Measurements from ENCODE around the gene ZNF563. TPM values are rescaled to one million over a fixed set of nuclear protein-coding genes. Genes with fewer than 3 reads are reported as not detected.

The ZNF563 gene
- total and polyA plus RNA-seq, 10 donors = 1.6 to 9.6 (median 4.0) TPM

DNA sequence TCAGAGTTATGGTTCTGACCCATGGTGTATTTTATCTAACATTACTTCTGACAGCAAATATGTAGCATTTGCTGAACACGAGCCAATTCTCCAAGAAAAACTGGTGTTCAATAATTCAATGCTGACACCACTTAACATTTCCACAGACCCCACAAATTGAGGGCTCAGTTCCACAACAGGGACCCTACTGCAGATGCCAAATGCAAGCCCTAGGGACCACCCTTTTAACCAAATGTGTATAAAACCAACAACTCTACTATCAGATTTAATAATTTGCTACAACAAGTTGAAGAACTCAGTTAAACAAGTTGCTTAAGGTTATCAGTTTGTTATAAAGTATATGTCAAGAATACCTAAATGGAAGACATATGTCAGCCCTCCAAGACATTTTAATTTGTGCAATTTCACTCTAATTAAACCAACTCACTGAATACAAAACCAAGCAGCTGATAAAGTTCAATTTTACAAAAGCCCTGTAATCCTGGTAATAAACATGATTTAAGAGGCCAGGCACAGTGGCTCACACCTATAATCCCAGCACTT, 45.4 kb downstream of the ZNF563 start:
- Histone ChIP-seq H3K27me3 (replicated peaks in 1 of 7) (no peaks in the 10 kb centered on the region), H3K4me3 (no peak overlapping the region), H3K9me3 (peaks cover 0 to 39% (median 14%) of the 10 kb centered on the region in 8 donors), H3K27ac (no peak overlapping the region), H3K4me1 (peaks cover 10 to 53% (median 19%) of the 10 kb centered on the region in 6 donors), H3K36me3 (peaks cover 0 to 66% (median 5%) of the 10 kb centered on the region in 6 donors)
- TF ChIP-seq POLR2A (IDR thresholded peaks at IDR 0.05) (no peak), POLR2AphosphoS5 (IDR thresholded peaks at IDR 0.05) (no peak)
- TF ChIP-seq, protein P1, sequence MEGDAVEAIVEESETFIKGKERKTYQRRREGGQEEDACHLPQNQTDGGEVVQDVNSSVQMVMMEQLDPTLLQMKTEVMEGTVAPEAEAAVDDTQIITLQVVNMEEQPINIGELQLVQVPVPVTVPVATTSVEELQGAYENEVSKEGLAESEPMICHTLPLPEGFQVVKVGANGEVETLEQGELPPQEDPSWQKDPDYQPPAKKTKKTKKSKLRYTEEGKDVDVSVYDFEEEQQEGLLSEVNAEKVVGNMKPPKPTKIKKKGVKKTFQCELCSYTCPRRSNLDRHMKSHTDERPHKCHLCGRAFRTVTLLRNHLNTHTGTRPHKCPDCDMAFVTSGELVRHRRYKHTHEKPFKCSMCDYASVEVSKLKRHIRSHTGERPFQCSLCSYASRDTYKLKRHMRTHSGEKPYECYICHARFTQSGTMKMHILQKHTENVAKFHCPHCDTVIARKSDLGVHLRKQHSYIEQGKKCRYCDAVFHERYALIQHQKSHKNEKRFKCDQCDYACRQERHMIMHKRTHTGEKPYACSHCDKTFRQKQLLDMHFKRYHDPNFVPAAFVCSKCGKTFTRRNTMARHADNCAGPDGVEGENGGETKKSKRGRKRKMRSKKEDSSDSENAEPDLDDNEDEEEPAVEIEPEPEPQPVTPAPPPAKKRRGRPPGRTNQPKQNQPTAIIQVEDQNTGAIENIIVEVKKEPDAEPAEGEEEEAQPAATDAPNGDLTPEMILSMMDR (IDR thresholded peaks at IDR 0.05 in 8 of 11, conservative IDR thresholded peaks at IDR 0.05 in 3 of 11) = no peak
- WGBS, 5 donors = 77 to 93% (median 81%) methylated on average over 1 of the region's 1 CpG
- no peak for DNase-seq
- intact Hi-C loops (cut with DNase I; ENCODE audit: low total_unique reads) = no loop called here

DNA sequence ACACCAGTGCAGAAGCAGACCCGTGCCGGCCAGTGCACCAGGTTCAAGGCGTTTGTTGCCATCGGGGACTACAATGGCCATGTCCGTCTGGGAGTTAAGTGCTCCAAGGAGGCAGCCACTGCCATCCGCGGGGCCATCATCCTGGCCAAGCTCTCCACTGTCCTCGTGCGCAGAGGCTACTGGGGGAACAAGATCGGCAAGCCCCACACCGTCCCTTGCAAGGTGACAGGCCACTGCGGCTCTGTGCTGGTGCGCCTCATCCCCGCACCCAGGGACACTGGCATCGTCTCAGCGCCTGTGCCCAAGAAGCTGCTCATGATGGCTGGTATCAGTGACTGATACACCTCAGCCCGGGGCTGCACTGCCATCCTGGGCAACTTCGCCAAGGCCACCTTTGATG, 48.8 kb downstream of the ZNF563 start:
- H3K36me3 ChIP-seq = peaks cover 0 to 73% (median 5%) of the 10 kb centered on the region in 6 donors
- 96 to 100% (median 98%) methylated on average over 8 to 18 of the region's 18 CpGs for WGBS, 5 donors
- TF ChIP-seq, protein P1 (IDR thresholded peaks at IDR 0.05 in 8 of 11, conservative IDR thresholded peaks at IDR 0.05 in 3 of 11) = no peak
- TF ChIP-seq POLR2AphosphoS5 (IDR thresholded peaks at IDR 0.05) (no peak), POLR2A (IDR thresholded peaks at IDR 0.05) (no peak)
- no peaks in the 10 kb centered on the region for H3K27me3 ChIP-seq (replicated peaks in 1 of 7)
- no peak overlapping the region for H3K4me3 ChIP-seq
- DNase-seq = no peak
- H3K27ac ChIP-seq = no peak overlapping the region
- H3K4me1 ChIP-seq = peaks cover 2 to 19% (median 10%) of the 10 kb centered on the region in 6 donors
- H3K9me3 ChIP-seq = peaks cover 0 to 73% (median 41%) of the 10 kb centered on the region in 8 donors
- intact Hi-C loops (cut with DNase I; ENCODE audit: low total_unique reads) = no loop called here

DNA sequence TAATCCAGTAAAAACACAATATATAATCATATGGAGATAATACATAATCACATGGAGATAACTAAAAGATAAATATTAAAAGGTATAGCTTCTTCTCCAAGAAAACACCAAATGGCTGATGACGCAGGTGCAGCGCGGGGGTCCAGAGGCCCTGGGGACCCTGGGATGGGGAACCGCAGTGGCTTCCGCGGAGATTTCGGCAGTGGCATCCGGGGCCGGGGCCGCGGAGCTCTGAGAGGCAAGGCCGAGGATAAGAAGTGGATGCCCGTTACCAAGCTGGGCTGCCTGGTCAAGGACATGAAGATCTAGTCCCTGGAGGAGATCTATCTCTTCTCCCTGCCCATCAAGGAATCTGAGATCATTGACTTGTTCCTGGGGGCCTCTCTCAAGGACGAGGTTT, 49.2 kb downstream of the ZNF563 start:
- Histone ChIP-seq H3K36me3 (peaks cover 0 to 73% (median 5%) of the 10 kb centered on the region in 6 donors), H3K4me1 (peaks cover 2 to 17% (median 6%) of the 10 kb centered on the region in 6 donors), H3K27ac (no peak overlapping the region), H3K9me3 (peaks cover 0 to 77% (median 44%) of the 10 kb centered on the region in 8 donors), H3K4me3 (no peak overlapping the region), H3K27me3 (replicated peaks in 1 of 7) (no peaks in the 10 kb centered on the region)
- 96 to 98% (median 97%) methylated on average over 13 to 14 of the region's 14 CpGs for WGBS, 5 donors
- no peak for DNase-seq
- no peak for TF ChIP-seq POLR2A (IDR thresholded peaks at IDR 0.05)
- TF ChIP-seq, protein P1 (IDR thresholded peaks at IDR 0.05 in 8 of 11, conservative IDR thresholded peaks at IDR 0.05 in 3 of 11) = no peak
- no peak for TF ChIP-seq POLR2AphosphoS5 (IDR thresholded peaks at IDR 0.05)
- intact Hi-C loops (cut with DNase I; ENCODE audit: low total_unique reads) = no loop called here

DNA sequence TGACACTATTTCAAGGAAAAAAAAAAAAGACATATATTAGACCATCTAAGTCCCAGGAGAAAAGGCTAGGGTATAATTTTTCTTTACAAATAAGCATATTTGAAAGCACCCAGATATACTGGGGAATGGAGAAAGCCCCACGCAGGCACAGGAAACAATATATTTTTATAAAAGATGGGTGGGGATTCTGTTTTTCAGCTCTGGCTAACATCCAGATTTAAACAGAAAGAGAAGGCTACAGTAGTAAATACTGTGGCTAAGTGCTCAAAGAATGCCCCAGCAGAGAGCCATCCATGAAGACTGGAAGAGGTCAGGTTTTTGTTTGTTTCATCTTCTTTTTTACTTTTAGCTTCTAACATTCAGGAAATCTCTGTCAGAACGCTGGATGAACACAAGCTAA, 54.7 kb downstream of the ZNF563 start:
- Histone ChIP-seq H3K4me1 (peaks cover 0 to 12% (median 3%) of the 10 kb centered on the region in 6 donors), H3K27ac (peak overlapping the region in 1 of 8 donors; percentile 3), H3K4me3 (no peak overlapping the region), H3K9me3 (peaks cover under 1 to 100% (median 90%) of the 10 kb centered on the region in 8 donors), H3K27me3 (replicated peaks in 1 of 7) (no peaks in the 10 kb centered on the region), H3K36me3 (peaks cover under 1 to 81% (median 30%) of the 10 kb centered on the region in 6 donors)
- TF ChIP-seq POLR2A (IDR thresholded peaks at IDR 0.05) (no peak), POLR2AphosphoS5 (IDR thresholded peaks at IDR 0.05) (no peak)
- TF ChIP-seq, protein P1 (IDR thresholded peaks at IDR 0.05 in 8 of 11, conservative IDR thresholded peaks at IDR 0.05 in 3 of 11) = no peak
- WGBS, 5 donors = 28 to 59% (median 53%) methylated on average over 2 of the region's 2 CpGs
- intact Hi-C loops (cut with DNase I; ENCODE audit: low total_unique reads) = no loop called here
- no peak for DNase-seq

Measured in spleen (tissue), 11 donors.